ACHN (cell line): ENCODE data around the gene MCUR1.
"Not testable (repeated sequence)": the region's sequence is repeated elsewhere in the genome, so short reads cannot be mapped to it uniquely, and the experiment has no call there.

Experiments used
- DNase-seq: peaks from one replicate; pipeline ENCODE4 v3.0.0-alpha.2; 2015
- in situ Hi-C: cut with HindIII; loops from 2 replicates; pipeline ENCODE4 v1.10.0; 2017; ENCODE audit warnings: low sequenced_read_pairs, low pct_ligation_motif_present, low pct_unique_long_range_greater_than_20kb

The MCUR1 gene, protein sequence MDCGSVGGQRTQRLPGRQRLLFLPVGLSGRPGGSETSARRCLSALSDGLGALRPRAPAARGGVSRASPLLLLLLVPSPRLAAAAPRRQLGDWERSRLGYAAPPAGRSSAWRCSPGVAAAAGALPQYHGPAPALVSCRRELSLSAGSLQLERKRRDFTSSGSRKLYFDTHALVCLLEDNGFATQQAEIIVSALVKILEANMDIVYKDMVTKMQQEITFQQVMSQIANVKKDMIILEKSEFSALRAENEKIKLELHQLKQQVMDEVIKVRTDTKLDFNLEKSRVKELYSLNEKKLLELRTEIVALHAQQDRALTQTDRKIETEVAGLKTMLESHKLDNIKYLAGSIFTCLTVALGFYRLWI

GRCh38 chr6:13814176-13814937 lies at the start of gene MCUR1:
Gene MCUR1, minus strand, starts transcription at chr6:13814557. Its CDS starts 128 bp downstream, at chr6:13814429.
- peak; percentile 80 for DNase-seq
- in situ Hi-C loops: no loop called here

GRCh38 chr6:13863699-13864155 lies 49.4 kb upstream of the MCUR1 start:
- no peak for DNase-seq
- in situ Hi-C loops: no loop called here

DNA sequence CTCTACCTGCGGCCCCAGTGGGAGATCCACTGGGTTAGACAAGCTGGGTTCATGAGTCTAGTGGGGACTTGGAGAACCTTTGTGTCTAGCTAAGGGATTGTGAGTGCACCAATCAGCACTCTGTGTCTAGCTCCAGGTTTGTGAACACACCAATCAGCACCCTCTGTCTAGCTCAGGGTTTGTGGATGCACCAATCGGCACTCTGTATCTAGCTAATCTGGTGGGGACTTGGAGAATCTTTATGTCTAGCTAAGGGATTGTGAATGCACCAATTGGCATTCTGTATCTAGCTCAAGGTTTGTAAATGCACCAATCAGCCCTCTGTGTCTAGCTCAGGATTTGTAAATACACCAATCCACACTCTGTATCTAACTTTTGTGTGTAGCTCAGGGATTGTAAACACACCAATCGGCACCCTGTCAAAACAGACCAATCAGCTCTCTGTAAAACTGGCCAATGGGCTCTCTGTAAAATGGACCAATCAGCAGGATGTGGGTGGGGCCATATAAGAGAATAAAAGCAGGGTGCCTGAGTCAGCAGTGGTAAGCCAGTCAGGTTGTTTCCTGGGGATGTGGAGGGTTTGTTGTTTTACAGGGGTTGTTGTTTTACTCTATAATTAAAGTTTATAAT lies 46.3 kb upstream of the MCUR1 start:
- peak; percentile 86 for DNase-seq
- in situ Hi-C loops: not testable (repeated sequence)

DNA sequence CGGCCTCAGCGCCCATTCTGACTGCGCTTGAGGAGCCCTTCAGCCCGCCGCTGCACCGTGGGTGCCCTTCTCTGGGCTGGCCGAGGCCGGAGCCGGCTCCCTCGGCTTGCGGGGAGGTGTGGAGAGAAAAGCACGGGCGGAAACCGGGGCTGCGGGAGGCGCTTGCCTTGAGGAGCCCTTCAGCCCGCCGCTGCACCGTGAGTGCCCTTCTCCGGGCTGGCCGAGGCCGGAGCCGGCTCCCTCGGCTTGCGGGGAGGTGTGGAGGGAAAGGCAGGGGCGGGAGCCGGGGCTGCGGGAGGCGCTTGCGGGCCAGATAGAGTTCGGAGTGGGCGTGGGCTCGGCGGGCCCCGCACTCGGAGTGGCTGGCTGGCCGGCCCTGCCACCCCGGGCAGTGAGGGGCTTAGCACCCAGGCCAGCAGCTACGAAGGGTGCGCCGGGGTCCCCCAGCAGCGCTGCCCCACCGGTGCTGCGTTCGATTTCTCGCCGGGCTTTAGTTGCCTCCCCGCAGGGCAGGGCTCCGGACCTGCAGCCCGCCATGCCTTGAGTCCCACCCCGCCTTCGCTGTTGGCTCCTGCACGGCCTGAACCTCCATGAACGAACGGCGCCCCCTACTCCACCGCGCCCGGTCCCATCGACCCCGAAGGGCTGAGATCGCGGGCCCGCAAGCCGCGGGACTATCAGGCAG lies 45.7 kb upstream of the MCUR1 start:
- peak; percentile 54 for DNase-seq
- in situ Hi-C loops: no loop called here

- in situ Hi-C loops: no loop called here
- no peak for DNase-seq
Measured at GRCh38 chr6:13854716-13855250, 40.4 kb upstream of the MCUR1 start.

DNA sequence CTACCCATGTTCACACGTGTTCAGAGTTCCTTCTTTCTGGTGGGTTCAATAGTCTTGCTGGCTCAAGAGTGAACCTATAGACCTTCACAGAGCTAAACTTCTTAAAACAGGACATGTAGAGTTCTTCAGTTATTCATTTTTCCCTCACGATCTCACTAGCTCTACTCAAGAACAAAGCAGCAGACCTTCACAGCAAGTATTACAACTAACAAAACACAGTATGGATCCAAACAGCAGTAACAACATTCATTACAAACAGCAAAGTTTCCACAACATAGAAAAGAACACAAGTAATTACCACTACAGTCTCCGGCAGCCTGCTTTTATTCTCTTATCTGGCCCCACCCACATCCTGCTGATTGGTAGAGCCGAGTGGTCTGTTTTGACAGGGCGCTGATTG lies 39.5 kb upstream of the MCUR1 start:
- DNase-seq: no peak
- in situ Hi-C loops: no loop called here

DNA sequence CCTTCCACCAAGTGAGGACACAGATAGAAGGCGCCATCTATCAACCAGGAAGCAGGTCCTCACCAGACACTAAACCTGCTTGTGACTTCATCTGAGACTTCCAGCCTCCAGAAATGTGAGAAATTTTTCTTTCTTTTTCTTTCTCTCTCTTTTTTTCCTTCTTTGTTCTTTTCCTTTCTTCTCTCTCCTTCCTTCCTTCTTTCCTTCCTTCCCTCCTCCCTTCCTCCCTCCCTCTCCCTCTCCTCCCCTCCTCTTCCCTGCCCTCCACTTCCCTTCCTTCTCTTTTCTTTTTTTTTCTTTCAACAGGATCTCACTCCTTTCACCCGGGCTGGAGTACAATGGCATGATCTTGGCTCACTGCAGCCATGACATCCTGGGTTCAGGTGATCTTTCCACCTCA lies 37.4 kb upstream of the MCUR1 start:
- in situ Hi-C loops: no loop called here
- DNase-seq: no peak

GRCh38 chr6:13851330-13851729 lies 37.0 kb upstream of the MCUR1 start:
- no peak for DNase-seq
- in situ Hi-C loops: no loop called here

DNA sequence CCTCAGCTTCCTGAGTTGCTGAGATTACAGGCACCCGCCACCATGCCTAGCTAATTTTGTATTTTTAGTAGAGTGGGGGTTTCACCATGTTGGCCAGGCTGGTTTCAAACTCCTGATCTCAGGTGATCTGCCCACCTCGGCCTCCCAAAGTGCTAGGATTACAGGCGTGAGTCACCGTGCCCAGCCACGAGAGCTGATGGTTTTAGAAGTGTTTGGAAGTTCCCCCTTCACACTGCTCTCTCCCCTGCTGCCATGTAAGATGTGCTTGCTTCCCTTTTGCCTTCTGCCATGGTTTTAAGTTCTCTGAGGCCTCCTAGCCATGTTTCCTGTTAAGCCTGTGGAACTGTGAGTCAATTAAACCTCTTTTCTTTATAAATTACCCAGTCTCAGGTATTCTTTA lies 36.3 kb upstream of the MCUR1 start:
- DNase-seq, in situ Hi-C loops: not testable (repeated sequence)

GRCh38 chr6:13848522-13849150 lies 34.3 kb upstream of the MCUR1 start:
- in situ Hi-C loops: no loop called here
- no peak for DNase-seq

GRCh38 chr6:13847326-13848050 lies 33.1 kb upstream of the MCUR1 start:
- in situ Hi-C loops: no loop called here
- DNase-seq: no peak

DNA sequence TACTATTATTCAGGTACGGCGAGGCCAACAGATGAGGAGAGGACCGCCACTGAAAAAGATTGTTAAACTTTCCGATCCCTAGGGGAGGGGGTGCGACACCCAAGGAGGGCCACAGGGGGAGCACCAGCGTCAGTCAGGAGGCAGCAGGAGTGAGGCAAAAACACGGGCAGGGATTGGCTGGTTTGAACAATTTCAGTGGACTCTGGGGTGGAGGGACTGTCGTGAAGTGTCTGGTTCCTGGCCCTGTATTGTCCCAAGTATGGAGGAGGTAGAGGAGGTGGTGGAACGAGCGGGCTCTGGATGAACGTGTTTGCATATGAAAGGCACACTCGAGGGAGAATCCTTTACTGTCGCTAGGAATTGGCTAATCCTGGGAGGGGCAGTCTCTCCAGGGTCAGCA lies 32.5 kb upstream of the MCUR1 start:
- in situ Hi-C loops: no loop called here
- DNase-seq: no peak

GRCh38 chr6:13841936-13842335 lies 27.6 kb upstream of the MCUR1 start:
- in situ Hi-C loops: no loop called here
- no peak for DNase-seq

DNA sequence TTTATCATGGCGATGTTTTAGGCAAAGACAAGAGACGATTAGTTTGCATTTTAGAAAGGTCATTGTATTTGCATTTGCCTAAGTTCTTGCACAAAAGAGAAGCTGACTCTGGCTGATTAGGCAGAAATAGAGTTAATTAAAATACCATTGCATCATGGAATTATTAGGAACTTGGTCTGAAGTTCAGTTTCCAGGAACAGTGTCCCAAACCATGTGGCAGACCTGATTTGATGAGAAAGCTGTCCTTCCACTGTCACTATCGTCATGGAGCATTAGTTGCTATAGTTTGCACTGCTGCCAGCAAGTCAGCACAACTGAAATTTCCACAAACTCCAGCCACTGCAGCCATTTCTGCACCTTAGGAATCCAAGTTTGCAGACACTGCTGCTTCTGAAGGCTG lies 24.3 kb upstream of the MCUR1 start:
- in situ Hi-C loops: no loop called here
- no peak for DNase-seq

DNA sequence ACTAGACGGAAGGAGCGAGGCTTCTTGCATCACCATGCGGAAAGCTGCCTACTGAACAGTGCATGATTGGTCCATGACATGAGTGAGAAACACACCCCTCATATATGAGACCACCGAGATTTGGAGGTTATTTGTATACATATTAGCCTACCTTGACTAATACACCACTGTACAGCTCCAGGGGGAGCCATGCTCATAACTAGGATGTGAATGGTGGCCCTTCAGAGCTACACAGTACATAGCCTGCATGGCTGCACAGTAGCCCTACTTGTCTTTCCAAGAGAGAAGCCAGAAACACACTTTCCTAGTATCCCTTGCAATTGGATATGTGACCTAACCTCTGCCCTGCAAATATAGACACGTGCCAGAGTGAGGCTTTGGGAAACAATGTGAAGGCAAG lies 21.8 kb upstream of the MCUR1 start:
- no peak for DNase-seq
- in situ Hi-C loops: no loop called here

GRCh38 chr6:13834790-13835189 lies 20.4 kb upstream of the MCUR1 start:
- DNase-seq: no peak
- in situ Hi-C loops: no loop called here

DNA sequence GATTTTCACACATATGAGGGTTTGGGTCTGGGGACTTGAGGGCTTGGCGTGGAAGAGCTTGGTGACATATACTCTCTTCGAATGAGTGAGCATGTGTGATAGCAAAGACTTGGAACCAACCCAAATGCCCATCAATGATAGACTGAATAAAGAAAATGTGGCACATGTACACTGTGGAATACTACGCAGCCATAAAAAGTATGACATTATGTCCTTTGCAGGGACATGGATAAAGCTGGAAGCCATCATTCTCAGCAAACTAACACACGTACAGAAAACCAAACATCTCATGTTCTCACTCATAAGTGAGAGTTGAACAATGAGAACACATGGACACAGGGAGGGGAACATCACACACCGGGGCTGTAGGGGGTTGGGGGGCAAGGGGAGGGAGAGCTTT lies 19.7 kb upstream of the MCUR1 start:
- DNase-seq, in situ Hi-C loops: not testable (repeated sequence)

- in situ Hi-C loops: no loop called here
- no peak for DNase-seq
Measured at GRCh38 chr6:13832778-13833177, 18.4 kb upstream of the MCUR1 start.
